ENCODE measurements around the gene PTMS.
A peak's percentile ranks its signal among the peaks of the same experiment; 100 is the strongest.

PTMS gene

DNA sequence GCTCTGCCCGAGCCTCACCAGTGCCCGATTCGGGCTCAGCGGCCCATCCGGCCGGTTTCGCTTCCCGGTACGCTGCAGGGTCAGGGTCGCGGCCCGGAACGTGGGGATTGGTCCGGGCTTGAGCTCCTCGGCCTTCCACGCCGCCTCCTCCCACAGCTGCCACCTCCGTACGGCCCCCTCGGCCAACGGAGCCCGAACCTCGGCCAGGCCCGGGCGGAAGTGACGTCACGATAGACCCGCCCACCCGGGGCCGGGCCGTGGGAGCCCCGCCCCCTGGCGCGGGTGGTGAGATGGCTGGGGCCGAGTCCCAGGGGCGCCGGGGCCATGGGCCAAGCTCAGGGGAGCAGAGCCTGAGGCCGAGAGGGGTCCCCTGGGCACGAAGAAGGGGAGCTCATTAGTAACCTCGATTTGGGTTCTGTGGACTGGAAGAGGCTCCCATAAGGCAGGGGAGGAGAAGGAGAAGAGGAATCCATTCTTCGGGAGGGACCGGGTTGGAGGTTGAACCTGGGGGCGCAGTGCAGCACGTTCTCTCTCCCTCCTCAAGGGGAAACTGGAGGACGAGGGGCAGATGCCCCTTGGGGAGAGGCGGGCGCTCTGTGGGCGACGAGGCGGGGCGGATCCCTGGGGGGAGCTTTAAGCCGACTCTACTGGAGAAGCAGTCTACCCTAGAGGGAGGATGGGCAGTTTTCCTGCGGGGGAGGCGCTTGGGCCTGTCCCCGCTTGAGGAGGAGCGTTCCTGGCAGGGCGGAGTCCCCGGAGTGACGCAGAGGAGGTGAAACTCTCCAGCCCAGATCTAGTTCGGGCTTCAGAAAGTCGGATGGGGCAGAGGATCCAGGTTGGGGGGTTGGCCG lies 13.0 kb upstream of the PTMS start, which contains the start of gene MLF2 (continued):
- TF ChIP-seq ZNF660 (tag by site-specific recombination; IDR thresholded peaks at IDR 0.05), result 0 out of 2 replicates have a peak, but pooled peaks have one; percentile 75
- 0 out of 2 replicates have a peak, but pooled peaks have one; percentile 21 for TF ChIP-seq ZNF596 (tag by site-specific recombination; IDR thresholded peaks at IDR 0.05)
- peak; percentile 60 for TF ChIP-seq ZNF341 (tag by site-specific recombination; IDR thresholded peaks at IDR 0.05; ENCODE audit: low read depth)
- TF ChIP-seq SP3 (tag by site-specific recombination; IDR thresholded peaks at IDR 0.05), result peak; percentile 91
- TF ChIP-seq ZNF843 (tag by site-specific recombination; IDR thresholded peaks at IDR 0.05), result 0 out of 2 replicates have a peak, but pooled peaks have one; percentile 56
- 0 out of 2 replicates have a peak, but pooled peaks have one; percentile 2 for TF ChIP-seq ZNF664 (tag by site-specific recombination; IDR thresholded peaks at IDR 0.05)
- peak; percentile 91 for TF ChIP-seq ZFHX2 (tag by site-specific recombination; conservative IDR thresholded peaks at IDR 0.05)
- TF ChIP-seq ZNF324 (tag by site-specific recombination; IDR thresholded peaks at IDR 0.05), result peak; percentile 72; the same call in 1 of the 2 replicates
- no peak for TF ChIP-seq ZNF157 (tag by site-specific recombination; IDR thresholded peaks at IDR 0.05)
- TF ChIP-seq ZBTB17 (tag by site-specific recombination; IDR thresholded peaks at IDR 0.05), result peak; percentile 94
- TF ChIP-seq ZBTB44 (tag by site-specific recombination; IDR thresholded peaks at IDR 0.05), result 0 out of 2 replicates have a peak, but pooled peaks have one; percentile 12
- TF ChIP-seq KLF7 (tag by site-specific recombination; IDR thresholded peaks at IDR 0.05; ENCODE audit: borderline replicate concordance), result peak; percentile 89; the same call in 1 of the 2 replicates
- TF ChIP-seq MZF1 (tag by site-specific recombination; IDR thresholded peaks at IDR 0.05; ENCODE audit: borderline replicate concordance), result 0 out of 2 replicates have a peak, but pooled peaks have one; percentile 60
- peak; percentile 80 for TF ChIP-seq PRDM10 (tag by site-specific recombination; IDR thresholded peaks at IDR 0.05)
- TF ChIP-seq ZNF621 (tag by site-specific recombination; IDR thresholded peaks at IDR 0.05), result no peak
- TF ChIP-seq ZBTB21 (tag by site-specific recombination; IDR thresholded peaks at IDR 0.05), result peak; percentile 78
- peak; percentile 32; the same call in 1 of the 2 replicates for TF ChIP-seq ZNF76 (tag by site-specific recombination; IDR thresholded peaks at IDR 0.05; ENCODE audit: borderline replicate concordance, low read depth)
- TF ChIP-seq IKZF3 (tag by site-specific recombination; IDR thresholded peaks at IDR 0.05), result peak; percentile 89
- 0 out of 2 replicates have a peak, but pooled peaks have one; percentile 30 for TF ChIP-seq GFI1B (tag by site-specific recombination; IDR thresholded peaks at IDR 0.05)
- TF ChIP-seq GLIS1 (tag by site-specific recombination; IDR thresholded peaks at IDR 0.05), result peak; percentile 93
- peak; percentile 83 for TF ChIP-seq KLF1 (tag by site-specific recombination; IDR thresholded peaks at IDR 0.05)
- TF ChIP-seq ZSCAN18 (tag by site-specific recombination; IDR thresholded peaks at IDR 0.05), result no peak
- peak; percentile 91 for TF ChIP-seq ZNF501 (tag by site-specific recombination; IDR thresholded peaks at IDR 0.05)
- TF ChIP-seq GLIS2 (tag by site-specific recombination; IDR thresholded peaks at IDR 0.05), result peak; percentile 99
- no peak for TF ChIP-seq ZNF416 (tag by site-specific recombination; IDR thresholded peaks at IDR 0.05)
- TF ChIP-seq PATZ1 (tag by site-specific recombination; IDR thresholded peaks at IDR 0.05), result peak; percentile 100
- TF ChIP-seq ZNF626 (tag by site-specific recombination; IDR thresholded peaks at IDR 0.05), result no peak
- TF ChIP-seq, protein P1, sequence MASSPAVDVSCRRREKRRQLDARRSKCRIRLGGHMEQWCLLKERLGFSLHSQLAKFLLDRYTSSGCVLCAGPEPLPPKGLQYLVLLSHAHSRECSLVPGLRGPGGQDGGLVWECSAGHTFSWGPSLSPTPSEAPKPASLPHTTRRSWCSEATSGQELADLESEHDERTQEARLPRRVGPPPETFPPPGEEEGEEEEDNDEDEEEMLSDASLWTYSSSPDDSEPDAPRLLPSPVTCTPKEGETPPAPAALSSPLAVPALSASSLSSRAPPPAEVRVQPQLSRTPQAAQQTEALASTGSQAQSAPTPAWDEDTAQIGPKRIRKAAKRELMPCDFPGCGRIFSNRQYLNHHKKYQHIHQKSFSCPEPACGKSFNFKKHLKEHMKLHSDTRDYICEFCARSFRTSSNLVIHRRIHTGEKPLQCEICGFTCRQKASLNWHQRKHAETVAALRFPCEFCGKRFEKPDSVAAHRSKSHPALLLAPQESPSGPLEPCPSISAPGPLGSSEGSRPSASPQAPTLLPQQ (tag by site-specific recombination; IDR thresholded peaks at IDR 0.05), result peak; percentile 86
- TF ChIP-seq BCL11A (tag by site-specific recombination; IDR thresholded peaks at IDR 0.05; ENCODE audit: low read depth), result 0 out of 2 replicates have a peak, but pooled peaks have one; percentile 20
- TF ChIP-seq ZNF747 (tag by site-specific recombination; IDR thresholded peaks at IDR 0.05), result no peak
